Panc1 (cell line): ENCODE data around the gene DNAJC18. TPM values are rescaled to one million over a fixed set of nuclear protein-coding genes. Genes with fewer than 3 reads are reported as not detected.

Source experiments
- ATAC-seq: fragments of 200-7000 bp; cut with Tn5 transposase; 2 replicates; pipeline ENCODE4 v1.9.1; 2020; ENCODE audit warnings: mild to moderate bottlenecking, moderate library complexity
- BruUV-seq: library from RNA; stranded (reverse); fragments of 400-500 nt; replicated peaks from 2 replicates; lab custom pipeline; 2021; lab: Mats Ljungman, UMichigan
- CTCF ChIA-PET: fragments of 300-600 bp; sonication (Branson Sonifier 250); formaldehyde crosslinking; loops from one replicate; lab custom pipeline; 2022; ENCODE audit warnings: antibody characterized with exemption; lab: Charles Lee
- POLR2A ChIA-PET: fragments of 300-600 bp; sonication (Branson Sonifier 250); formaldehyde crosslinking; loops from one replicate; lab custom pipeline; 2022; ENCODE audit warnings: antibody characterized with exemption; lab: Charles Lee
- DNase-seq: peaks from one replicate; pipeline ENCODE4 v3.0.0-alpha.2; 2010; ENCODE audit warnings: low read depth, low spot score
- H3K27ac ChIP-seq: 2 replicates; pipeline ENCODE4 v1.5.1; 2011; ENCODE audit warnings: mild to moderate bottlenecking, low read length, inconsistent platforms
- H3K27me3 ChIP-seq: fragments of 200-500 bp; sonication (Bioruptor generic); 2 replicates; pipeline ENCODE4 v1.6.0; 2014; ENCODE audit warnings: low read length, inconsistent platforms; ENCODE audit not compliant: control insufficient read depth, insufficient read depth
- H3K36me3 ChIP-seq: fragments of 200-500 bp; sonication (Bioruptor generic); 2 replicates; pipeline ENCODE4 v1.5.1; 2014; ENCODE audit warnings: inconsistent platforms, mild to moderate bottlenecking, low read length, moderate library complexity; ENCODE audit not compliant: control insufficient read depth, insufficient read depth
- H3K4me1 ChIP-seq: 2 replicates; pipeline ENCODE4 v1.5.1; 2011; ENCODE audit warnings: inconsistent platforms, mild to moderate bottlenecking, low read length, moderate library complexity; ENCODE audit not compliant: control insufficient read depth, insufficient read depth
- H3K4me3 ChIP-seq, 2 experiments: 2 replicates each; pipeline ENCODE4 v1.5.1; 2011 to 2012; ENCODE audit warnings: low read depth in 2 of 2, low read length in 2 of 2, mild to moderate bottlenecking in 2 of 2, inconsistent platforms in 1 of 2, moderate library complexity in 1 of 2
- H3K9me3 ChIP-seq: fragments of 200-500 bp; sonication (Bioruptor generic); 2 replicates; pipeline ENCODE4 v1.5.1; 2014; ENCODE audit warnings: low read depth, mild to moderate bottlenecking, inconsistent platforms, low read length, moderate library complexity; ENCODE audit not compliant: control insufficient read depth, insufficient read depth
- CTCF ChIP-seq: fragments of 450-650 bp; IDR thresholded peaks from 2 replicates; pipeline ENCODE4 v1.5.1; 2017; ENCODE audit warnings: mild to moderate bottlenecking
- POLR2AphosphoS5 ChIP-seq: IDR thresholded peaks from 2 replicates; pipeline ENCODE4 v1.6.1; 2012; ENCODE audit warnings: mild to moderate bottlenecking, low read depth, low read length, moderate library complexity
- SIN3A ChIP-seq: IDR thresholded peaks from 2 replicates; pipeline ENCODE4 v1.6.1; 2012; ENCODE audit warnings: low read depth, mild to moderate bottlenecking, low read length, moderate library complexity, borderline replicate concordance; ENCODE audit not compliant: insufficient read depth
- TCF7L2 ChIP-seq: IDR thresholded peaks from 2 replicates; pipeline ENCODE4 v1.6.1; 2011; ENCODE audit warnings: mild to moderate bottlenecking, low read depth, low read length, inconsistent platforms
- in situ Hi-C: cut with HindIII; loops from 2 replicates; pipeline ENCODE4 v1.10.0; 2016; ENCODE audit warnings: low sequenced_read_pairs, low pct_unique_long_range_greater_than_20kb
- intact Hi-C: fragments of 100-400 bp; cut with micrococcal nuclease; formaldehyde crosslinking; loops from one replicate; pipeline ENCODE4 v1.10.0; 2022; ENCODE audit not compliant: unreplicated experiment
- total RNA-seq: library from RNA; stranded (reverse); gene quantifications from one replicate; pipeline ENCODE4 v1.2.1, GENCODE V29; 2021; ENCODE audit not compliant: unreplicated experiment
- TF ChIP-seq, protein P1 (sequence below), 2 experiments: IDR thresholded peaks; 2 replicates each; pipeline ENCODE4 v1.6.1; 2011 to 2012; ENCODE audit warnings: low read depth in 2 of 2, control low read depth in 1 of 2, low read length in 1 of 2, mild to moderate bottlenecking in 1 of 2, moderate library complexity in 1 of 2; ENCODE audit not compliant: insufficient read depth in 1 of 2

Gene DNAJC18
- total RNA-seq, 1 experiment from 2014 or later, result 8.8 TPM

GRCh38 chr5:139474890-139475791, 35.8 kb upstream of the DNAJC18 start:
- no peaks in the 10 kb centered on the region for H3K36me3 ChIP-seq
- no peak overlapping the region for H3K4me3 ChIP-seq
- CTCF ChIA-PET, result interaction anchor here (0.7 kb wide), 1 partner anchor 721 kb away, joined by 3 read pairs; no protein-coding TSS in a partner anchor
- ATAC-seq (no peak), DNase-seq (no peak)
- POLR2A ChIA-PET, result interaction anchor here (0.6 to 0.7 kb wide), 2 partner anchors 13 to 64 kb away, joined by 7 to 13 read pairs; no protein-coding TSS in a partner anchor
- intact Hi-C loops, result no loop called here
- TF ChIP-seq POLR2AphosphoS5, result no peak
- TF ChIP-seq SIN3A, result no peak
- TF ChIP-seq, protein P1, sequence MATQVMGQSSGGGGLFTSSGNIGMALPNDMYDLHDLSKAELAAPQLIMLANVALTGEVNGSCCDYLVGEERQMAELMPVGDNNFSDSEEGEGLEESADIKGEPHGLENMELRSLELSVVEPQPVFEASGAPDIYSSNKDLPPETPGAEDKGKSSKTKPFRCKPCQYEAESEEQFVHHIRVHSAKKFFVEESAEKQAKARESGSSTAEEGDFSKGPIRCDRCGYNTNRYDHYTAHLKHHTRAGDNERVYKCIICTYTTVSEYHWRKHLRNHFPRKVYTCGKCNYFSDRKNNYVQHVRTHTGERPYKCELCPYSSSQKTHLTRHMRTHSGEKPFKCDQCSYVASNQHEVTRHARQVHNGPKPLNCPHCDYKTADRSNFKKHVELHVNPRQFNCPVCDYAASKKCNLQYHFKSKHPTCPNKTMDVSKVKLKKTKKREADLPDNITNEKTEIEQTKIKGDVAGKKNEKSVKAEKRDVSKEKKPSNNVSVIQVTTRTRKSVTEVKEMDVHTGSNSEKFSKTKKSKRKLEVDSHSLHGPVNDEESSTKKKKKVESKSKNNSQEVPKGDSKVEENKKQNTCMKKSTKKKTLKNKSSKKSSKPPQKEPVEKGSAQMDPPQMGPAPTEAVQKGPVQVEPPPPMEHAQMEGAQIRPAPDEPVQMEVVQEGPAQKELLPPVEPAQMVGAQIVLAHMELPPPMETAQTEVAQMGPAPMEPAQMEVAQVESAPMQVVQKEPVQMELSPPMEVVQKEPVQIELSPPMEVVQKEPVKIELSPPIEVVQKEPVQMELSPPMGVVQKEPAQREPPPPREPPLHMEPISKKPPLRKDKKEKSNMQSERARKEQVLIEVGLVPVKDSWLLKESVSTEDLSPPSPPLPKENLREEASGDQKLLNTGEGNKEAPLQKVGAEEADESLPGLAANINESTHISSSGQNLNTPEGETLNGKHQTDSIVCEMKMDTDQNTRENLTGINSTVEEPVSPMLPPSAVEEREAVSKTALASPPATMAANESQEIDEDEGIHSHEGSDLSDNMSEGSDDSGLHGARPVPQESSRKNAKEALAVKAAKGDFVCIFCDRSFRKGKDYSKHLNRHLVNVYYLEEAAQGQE (IDR thresholded peaks at IDR 0.05; ENCODE audit: insufficient read depth in 1 of 2, low read depth in 2 of 2, low read length in 1 of 2), result no peak
- no peak for TF ChIP-seq TCF7L2
- no peak for TF ChIP-seq CTCF
- no peaks in the 10 kb centered on the region for H3K9me3 ChIP-seq
- BruUV-seq, result no TSS peak
- in situ Hi-C loops, result no loop called here
- H3K27ac ChIP-seq, result no peak overlapping the region
- no peaks in the 10 kb centered on the region for H3K27me3 ChIP-seq
- H3K4me1 ChIP-seq, result no peaks in the 10 kb centered on the region

GRCh38 chr5:139473565-139473964, 34.2 kb upstream of the DNAJC18 start:
- Histone ChIP-seq H3K27ac (no peak overlapping the region), H3K9me3 (no peaks in the 10 kb centered on the region), H3K27me3 (no peaks in the 10 kb centered on the region), H3K4me1 (no peaks in the 10 kb centered on the region), H3K36me3 (no peaks in the 10 kb centered on the region), H3K4me3 (no peak overlapping the region)
- POLR2A ChIA-PET, result no interaction called here
- DNase-seq (no peak), ATAC-seq (no peak)
- intact Hi-C loops (no loop called here), in situ Hi-C loops (no loop called here)
- CTCF ChIA-PET, result no interaction called here
- TF ChIP-seq CTCF, result no peak
- no TSS peak for BruUV-seq
